Suppressor macrophage treated with lipopolysaccharide for 1 hour (primary cell): ENCODE measurements around the gene ENDOD1.
"Not testable (repeated sequence)": the region's sequence is repeated elsewhere in the genome, so short reads cannot be mapped to it uniquely, and the experiment has no call there.

ENCODE experiments used
- DNase-seq, 3 donors: peaks; one replicate each; pipeline ENCODE4 v3.0.0-alpha.2; 2020 to 2022

The ENDOD1 gene, protein sequence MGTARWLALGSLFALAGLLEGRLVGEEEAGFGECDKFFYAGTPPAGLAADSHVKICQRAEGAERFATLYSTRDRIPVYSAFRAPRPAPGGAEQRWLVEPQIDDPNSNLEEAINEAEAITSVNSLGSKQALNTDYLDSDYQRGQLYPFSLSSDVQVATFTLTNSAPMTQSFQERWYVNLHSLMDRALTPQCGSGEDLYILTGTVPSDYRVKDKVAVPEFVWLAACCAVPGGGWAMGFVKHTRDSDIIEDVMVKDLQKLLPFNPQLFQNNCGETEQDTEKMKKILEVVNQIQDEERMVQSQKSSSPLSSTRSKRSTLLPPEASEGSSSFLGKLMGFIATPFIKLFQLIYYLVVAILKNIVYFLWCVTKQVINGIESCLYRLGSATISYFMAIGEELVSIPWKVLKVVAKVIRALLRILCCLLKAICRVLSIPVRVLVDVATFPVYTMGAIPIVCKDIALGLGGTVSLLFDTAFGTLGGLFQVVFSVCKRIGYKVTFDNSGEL

DNA sequence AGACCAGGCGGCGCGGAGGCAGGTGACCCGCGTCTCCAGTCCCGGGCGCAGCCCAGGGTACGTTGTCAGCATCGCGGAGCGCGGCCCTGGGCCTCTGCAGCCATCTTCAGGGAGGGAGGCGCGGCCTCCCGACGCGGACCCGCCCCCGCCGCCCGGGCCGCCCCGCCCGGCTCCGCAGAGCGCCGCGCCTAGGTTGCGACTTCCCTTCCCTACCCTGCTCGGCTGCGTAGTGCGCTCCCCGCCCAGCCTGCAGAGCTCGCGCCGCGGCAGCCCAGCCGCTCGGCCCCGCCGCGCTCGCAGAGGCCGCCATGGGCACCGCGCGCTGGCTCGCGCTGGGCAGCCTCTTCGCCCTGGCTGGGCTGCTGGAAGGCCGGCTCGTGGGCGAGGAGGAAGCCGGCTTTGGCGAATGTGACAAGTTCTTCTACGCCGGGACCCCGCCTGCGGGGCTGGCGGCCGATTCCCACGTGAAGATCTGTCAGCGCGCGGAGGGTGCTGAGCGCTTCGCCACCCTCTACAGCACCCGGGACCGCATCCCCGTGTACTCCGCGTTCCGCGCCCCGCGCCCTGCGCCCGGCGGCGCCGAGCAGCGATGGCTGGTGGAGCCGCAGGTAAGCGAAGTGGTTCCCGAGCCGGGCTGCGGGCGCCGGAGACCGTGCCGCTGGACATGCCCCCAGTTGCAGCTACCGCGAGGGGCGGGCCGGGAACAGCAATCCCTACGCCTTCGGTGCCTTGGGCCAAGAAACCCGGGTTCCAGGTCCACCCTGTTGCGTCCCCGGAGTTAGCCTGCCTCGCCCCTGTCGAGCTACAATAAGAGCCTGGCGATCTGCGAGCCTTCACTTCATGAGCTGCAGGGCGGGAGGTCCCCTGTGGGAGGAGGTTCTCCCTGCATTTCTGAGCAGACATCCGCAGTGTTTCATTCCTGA is at the start of gene ENDOD1:
TSS of gene ENDOD1 (plus strand) at position 227 of the 923 bp plus-strand sequence. CDS start at position 309, 82 bp downstream.
- peak; percentile 88 to 96 (median 91) for DNase-seq

DNA sequence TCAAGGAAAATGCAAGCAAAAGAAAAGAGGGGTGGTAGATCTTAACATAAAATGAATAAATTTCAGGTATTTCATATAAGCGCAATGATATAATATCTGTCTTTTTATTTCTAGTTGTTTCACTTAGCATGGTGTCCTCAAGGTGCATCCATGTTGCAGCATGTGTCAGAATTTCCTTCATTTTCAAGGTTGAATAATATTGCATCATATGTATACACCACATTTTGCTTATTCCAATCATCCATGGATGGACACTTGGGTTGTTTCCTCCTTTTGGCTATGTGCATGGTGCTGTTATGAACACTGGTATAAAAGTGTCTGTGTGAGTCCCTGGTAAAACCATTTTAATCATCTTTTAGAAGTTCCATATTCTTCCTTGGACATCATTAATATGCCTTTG is 47.4 kb upstream of the ENDOD1 start:
- no peak for DNase-seq

DNA sequence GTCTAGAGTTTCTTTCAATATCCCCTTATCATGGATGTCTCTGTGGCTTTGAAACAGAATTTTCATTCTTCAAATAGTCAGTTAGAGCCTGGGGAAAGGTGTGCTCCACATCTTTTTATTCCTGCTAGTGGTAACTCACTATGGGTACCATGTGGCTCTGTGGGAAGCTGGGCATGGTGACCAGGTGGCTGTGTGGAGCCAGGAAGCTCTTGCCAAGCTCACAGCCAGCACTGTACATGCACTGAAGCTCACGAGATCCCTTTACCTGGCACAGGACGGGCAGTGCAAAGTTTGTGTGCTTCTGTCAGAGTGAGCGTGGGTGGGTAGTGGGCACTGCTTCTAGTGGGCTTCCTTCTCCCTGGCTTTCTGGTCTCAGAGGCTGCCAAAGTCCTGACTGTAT is 46.7 kb upstream of the ENDOD1 start:
- DNase-seq: no peak

DNA sequence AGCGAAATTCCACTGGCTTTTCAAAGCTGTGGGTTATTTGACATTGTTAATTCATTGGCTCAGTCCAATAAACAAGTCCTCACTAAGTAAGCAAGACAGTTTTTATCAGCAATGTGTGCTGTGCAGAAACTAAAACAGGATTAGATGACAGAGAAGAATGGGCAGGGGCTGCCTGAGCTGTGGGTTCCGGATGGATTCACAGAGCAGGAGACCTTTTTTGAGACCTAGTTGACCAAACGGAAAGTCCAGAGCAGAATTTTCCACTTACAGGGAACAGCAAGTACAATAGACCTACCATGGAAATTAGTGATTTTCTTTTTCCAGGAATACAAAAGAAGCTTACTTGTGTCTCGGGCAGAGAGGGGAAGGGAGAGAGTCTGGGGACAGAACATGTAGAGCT is 45.6 kb upstream of the ENDOD1 start:
- no peak for DNase-seq

DNA sequence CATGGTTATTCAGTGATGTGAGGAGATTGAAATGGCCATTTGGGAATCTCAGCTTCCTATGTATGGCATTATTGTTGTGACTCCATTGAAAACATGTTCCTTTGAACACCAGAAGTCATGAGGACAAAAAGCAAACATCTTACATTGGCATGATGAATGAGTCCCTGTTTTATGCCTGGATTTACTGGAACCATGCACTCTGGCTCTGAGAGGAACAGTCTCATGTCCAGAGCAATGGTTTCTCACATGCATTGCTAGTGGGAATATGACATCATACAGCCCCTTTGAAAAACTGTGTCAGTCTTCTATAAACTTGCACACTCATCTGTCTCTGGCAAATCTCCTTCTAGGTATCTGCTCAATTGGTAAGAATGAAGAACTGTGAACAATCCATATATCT is 43.8 kb upstream of the ENDOD1 start:
- no peak for DNase-seq

DNA sequence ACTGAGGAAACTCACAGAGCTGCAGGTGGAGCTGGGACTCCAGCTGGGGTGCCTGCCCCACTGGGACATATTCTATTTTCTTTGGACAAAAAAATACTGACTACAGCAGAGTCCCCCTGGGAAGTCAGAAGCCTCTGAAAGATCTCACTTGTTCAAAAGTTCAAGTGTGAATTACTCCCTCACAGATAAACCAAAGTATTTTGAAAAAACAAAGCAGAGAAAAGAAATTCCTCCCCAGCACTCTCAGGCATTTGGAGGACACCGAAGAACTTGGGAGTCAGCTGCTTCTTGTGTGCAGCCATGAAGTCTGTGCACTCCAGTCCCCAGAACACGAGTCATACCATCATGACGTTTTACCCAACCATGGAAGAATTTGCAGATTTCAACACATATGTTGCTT is 40.5 kb upstream of the ENDOD1 start, which contains the start of gene KDM4F:
TSS of gene KDM4F (plus strand) at position 301 of the 400 bp plus-strand sequence.
- not testable (repeated sequence) for DNase-seq

DNA sequence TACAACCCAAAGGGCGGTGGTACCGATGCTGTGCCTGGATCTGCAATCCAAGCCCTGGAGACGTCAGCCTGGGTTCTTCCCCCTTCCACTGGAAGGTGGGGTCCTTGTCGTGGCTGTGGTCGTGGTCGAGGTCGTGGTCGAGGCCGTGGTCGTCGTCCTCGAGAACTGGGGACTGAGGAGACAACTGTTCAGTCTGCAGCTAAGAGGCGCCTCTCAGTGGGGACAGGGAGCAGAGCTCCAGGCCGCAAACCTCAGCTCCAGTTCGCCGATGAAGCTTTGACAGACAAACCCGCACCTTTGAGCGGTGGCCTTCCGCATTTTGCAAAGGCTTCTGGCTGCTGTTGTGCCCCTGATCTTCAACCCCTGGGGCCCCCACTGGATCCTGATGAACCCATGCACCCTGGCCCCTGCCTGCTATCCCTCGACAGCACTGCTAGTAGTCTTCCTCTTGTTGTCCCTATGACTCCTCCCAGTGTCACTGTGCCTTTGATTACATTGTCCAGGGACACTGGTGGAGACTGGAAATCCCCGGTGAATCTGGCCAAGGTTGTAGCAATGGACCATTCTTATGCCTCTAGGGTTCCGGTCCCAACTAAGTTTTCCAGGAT is 38.9 kb upstream of the ENDOD1 start:
- DNase-seq: no peak

DNA sequence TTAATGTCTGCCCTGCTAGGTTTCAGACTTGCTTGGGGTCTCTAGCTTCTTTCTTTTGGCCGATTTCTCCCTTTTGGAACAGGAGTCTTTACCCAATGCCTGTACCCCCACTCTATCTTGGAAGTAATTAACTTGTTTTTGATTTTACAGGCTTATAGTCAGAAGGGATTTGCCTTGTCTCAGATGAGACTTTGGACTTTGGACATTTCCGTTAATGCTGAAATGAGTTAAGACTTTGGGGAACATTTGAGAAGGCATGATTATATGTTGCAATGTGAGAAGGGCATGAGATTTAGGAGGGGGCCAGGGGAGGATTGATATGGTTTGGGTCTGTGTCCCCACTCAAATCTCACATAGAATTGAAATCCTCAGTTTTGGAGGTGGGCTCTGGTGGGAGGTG is 35.3 kb upstream of the ENDOD1 start:
- DNase-seq: no peak

DNA sequence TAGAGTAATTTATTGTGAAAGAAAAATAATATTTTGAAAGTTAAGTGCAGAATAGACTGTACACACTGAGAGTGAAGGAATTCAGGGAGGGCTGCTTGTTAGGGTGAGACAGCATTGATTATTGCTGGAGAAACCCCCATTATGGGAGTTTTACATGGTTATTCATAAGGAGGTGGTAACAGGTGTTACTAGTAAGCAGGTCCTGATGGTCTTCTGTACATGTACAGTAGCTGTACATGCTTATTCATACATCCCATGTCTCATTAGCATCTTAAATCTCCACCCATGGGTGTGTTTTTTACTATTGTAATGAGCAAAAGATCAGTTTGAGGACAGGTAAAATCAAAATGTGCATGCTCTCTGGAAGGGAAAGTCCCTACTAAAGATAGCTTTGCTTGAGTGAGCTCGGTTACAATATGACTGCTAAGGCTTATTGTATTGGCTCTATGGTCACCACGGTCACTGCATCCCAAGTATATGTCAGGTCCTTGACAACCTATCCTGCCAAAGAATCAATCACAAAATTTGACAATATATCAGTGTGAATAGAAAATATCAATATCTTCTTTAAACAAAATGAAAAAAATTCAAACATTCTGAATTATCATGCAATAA is 34.3 kb upstream of the ENDOD1 start:
- no peak for DNase-seq

DNA sequence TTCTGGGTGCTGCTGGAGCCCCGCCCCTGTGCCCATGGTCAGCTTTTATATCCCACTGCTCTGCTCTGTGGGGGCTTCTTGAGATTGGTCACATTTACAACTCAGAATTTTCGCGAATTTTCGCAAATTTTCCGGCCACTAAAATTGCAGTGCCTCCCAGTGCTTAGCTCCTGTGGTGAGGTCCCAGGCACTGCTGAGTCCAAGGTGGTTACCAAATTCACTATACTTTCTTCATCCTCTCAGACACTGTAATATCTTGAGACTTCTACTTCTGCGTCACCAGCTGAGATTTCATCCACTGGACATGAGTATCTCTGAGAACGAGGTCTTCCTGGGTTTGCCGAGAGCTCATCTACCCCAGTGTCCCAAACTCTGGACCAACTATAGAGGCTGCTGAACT is 31.7 kb upstream of the ENDOD1 start:
- no peak for DNase-seq

DNA sequence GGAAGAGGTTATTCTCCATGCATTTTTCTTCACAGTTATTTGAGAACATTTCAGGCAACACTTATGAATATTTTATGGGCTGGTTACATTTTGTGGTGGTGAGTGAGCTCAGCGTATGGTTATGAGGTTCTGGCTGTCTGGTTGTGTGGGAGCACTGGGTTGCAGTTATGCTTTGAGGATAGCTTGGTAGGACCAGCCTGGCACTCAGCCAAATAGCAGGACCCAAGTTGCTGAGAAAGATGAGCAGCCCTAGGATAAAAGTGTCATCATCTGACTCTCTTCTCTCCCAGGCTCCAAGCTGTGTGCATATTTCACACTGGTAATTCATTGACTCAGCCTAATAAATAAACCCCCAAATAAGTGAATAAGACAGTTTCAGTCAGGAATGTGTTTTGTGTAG is 31.0 kb upstream of the ENDOD1 start:
- no peak for DNase-seq

DNA sequence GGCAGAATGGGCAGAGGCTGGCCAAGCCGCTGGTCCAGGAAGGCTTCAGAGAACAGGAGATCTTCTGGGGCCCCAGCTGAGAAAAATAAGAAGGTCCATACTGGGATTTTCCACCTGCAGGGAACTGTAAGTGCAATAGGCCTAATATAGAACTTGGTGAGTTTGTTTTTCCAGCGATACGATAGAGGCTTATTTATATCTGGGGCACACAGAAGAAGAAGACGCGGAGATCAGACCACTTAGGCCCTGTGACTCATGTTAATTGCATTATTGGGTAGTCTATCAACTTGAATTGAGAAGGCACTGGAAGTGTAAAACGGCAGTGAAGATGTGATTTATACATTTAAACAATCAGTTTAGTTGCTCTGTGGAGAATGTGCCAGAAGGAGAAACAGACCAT is 30.6 kb upstream of the ENDOD1 start:
- DNase-seq: no peak

DNA sequence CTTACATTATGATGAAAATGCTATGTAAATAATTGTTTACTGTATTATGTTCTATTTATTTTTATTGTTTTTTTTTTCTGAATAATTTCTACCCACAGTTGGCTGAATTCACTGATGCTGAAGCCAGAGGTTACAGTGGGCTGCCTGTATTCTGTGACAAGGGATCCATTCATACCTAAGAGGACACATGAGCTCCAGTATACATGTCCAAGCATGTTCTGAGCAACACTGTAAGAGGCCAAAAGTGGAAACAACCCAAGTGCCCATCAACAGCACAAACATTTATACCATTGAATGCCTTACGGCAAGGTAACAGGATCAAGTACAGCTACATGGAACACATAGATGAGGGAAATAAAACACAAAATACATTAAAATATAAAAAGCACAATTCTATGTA is 24.3 kb upstream of the ENDOD1 start:
- DNase-seq: no peak

DNA sequence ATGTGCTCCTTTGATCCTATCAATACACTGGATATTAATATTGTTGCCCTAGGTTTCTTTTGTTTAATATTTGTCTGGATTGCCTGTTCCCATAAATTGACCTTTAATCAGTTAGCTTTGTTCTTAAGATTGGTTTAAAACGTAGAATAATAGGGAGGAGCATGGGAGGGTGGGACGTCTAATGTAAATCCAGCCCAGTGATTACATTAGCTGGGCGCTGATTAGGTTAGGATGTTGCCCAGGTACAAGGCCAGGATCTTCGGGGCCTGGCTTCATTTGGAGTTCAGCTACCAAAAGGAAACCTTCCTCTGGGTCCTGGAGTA is 23.0 kb upstream of the ENDOD1 start, which contains the start of gene SRSF8:
TSS of gene SRSF8 (plus strand) at position 204 of the 323 bp plus-strand sequence. CDS start 308 bp downstream, outside the sequence.
- DNase-seq: peak in 1 of 3 donors; percentile 21

DNA sequence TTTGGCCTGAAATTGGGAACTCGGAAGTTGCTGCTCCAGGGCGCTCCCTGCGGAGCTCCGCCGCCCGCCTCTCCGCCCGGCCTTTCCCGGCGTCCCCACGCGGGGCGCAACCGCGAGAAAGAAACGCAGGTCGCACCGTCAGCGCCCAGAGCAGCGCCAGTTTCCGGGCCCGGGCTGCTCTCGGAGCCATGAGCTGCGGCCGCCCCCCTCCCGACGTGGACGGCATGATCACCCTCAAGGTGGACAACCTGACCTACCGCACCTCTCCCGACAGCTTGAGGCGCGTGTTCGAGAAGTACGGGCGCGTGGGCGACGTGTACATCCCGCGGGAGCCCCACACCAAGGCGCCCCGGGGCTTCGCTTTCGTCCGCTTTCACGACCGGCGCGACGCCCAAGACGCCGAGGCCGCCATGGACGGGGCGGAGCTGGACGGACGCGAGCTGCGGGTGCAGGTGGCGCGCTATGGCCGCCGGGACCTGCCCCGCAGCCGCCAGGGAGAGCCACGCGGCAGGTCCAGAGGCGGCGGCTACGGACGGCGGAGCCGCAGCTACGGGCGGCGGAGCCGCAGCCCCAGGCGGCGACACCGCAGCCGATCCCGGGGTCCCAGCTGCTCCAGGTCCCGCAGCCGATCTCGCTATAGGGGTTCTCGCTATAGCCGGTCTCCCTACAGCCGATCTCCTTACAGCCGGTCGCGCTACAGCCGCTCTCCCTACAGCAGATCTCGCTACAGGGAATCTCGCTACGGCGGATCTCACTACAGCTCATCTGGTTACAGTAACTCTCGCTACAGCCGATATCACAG is 22.4 kb upstream of the ENDOD1 start:
- DNase-seq: peak; percentile 84 to 93 (median 90)

DNA sequence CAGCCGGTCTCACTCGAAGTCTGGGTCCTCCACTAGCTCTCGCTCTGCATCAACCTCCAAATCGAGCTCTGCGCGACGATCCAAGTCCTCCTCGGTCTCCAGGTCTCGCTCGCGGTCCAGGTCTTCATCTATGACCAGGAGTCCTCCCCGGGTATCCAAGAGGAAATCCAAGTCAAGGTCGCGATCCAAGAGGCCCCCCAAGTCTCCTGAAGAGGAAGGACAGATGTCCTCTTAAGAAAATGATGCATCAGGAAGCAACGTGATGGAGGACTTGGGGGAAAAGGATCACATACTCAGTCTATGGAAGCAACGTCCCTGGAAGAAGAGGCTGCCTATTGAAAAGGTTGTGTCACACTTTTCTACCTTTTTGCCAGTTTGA is 21.8 kb upstream of the ENDOD1 start:
- DNase-seq: peak in 1 of 3 donors; percentile 28

DNA sequence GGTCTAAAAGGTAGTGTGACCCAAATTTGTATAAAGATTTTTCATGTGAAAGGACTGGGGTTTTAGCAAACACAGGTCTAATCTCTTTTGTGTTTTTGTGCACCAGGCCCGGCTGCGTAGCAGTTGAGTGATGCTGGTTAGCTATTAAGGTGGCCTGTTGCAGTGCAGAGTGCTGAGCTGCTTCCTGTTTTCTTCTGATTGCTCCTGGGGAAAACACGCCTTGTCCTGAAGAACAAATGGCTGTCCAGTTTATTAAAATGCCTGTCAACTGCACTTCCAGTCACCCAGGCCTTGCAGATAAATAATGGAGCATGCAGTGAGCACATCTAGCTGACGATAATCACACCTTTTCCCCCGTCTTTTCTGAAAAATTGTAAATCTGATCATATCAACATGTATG is 21.1 kb upstream of the ENDOD1 start:
- DNase-seq: peak; percentile 83 to 93 (median 88)

DNA sequence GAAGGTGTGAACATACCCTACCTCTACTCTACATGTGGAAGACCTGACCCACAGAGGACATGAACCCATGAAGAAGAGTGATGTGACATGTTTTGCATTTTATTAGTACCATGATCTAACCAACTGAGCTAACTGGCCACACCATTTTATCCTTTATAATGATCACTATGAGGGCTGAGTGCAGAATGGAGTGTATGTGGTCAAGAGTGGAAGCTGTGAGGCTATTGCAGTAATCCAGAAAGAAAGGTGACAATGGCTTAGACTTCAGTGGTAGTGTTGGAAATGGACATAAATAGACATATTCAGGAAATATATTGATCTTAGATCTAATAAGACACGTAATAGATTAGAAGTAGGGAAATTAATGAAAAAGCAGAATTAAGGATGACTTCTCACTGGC is 19.2 kb upstream of the ENDOD1 start:
- DNase-seq: no peak

DNA sequence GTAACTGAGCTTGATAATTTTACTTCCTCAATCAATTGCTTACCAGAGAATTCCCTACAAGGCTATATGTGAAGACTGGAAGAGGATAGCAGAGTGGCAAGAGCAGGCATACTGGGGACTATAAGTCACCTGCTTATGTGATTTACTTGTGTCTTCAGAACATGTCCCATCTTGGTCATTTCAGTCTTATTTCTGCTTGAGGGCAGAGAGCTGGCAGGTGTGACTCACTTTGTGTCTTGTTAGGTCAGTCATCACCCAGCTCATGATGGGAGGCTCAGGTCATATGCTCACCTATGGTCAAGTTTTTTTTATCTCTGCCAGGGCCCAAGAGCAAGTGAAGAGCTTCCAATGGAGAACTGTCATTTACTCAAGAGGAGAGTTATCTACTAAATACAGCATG is 16.7 kb upstream of the ENDOD1 start:
- DNase-seq: no peak

DNA sequence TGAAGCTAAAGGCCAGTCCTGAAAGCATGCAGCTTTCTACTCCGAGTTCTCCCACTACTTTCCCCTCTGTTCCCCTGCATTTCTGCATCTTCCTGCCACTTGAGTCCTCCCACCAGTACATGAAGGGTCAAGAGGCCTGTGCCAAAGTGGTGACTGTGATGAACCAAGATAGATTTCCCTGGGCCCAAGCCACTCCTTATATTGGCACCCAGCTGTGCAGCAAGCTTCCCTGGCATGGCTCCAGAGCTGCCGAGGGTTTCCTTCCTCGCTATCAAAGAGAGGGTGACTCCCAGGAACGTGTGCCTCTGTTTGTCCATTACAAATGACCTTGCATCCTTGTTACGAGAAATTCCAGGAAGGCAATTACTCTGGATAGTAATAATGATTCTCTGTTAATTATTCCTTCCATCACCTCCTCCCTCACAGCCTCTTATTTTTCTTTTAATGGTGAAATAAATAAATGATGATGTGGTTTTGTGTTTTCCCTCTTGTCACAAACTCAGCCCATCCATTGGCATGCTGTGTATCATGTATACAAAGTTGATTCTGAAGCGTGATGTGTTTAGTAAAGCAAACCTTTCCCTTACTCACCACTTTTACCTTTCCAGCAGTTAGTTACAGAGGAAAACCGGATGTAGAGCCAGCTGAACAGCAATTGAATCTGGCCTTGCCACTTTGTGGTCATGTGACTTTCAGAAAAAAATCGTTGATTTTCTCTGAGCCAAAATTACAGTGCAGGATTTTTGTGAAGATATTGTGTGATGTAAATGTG is 14.7 kb upstream of the ENDOD1 start:
- no peak for DNase-seq

DNA sequence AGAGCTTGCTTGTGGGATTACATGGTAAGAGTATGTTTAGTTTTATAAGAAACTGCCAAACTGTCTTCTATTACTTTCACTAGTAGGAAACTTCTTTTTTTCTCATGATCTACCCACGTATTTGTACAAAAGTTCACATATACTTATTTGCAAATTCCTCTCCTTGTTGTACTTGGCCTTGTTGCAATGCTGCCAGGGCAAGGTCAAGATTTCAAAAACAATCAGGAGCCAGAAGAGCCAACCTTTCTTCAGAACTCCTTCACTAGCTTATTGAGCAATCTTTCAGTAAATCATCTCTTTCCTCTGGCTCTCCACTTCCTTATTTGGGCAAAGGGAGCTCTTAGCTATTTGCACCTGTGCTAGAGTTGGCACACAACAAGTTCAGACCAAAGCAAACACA is 13.2 kb upstream of the ENDOD1 start:
- DNase-seq: peak in 2 of 3 donors; percentile 26 to 27
